NCI-H1105 treated with DMSO at 0.1 percent for 48 hours (cell line): Measurements from ENCODE around the gene ACTRT2.

Experiments used
- DNase-seq: peaks from one replicate; lab custom pipeline; 2025; lab: John Stamatoyannopoulos, UW

The ACTRT2 gene

DNA sequence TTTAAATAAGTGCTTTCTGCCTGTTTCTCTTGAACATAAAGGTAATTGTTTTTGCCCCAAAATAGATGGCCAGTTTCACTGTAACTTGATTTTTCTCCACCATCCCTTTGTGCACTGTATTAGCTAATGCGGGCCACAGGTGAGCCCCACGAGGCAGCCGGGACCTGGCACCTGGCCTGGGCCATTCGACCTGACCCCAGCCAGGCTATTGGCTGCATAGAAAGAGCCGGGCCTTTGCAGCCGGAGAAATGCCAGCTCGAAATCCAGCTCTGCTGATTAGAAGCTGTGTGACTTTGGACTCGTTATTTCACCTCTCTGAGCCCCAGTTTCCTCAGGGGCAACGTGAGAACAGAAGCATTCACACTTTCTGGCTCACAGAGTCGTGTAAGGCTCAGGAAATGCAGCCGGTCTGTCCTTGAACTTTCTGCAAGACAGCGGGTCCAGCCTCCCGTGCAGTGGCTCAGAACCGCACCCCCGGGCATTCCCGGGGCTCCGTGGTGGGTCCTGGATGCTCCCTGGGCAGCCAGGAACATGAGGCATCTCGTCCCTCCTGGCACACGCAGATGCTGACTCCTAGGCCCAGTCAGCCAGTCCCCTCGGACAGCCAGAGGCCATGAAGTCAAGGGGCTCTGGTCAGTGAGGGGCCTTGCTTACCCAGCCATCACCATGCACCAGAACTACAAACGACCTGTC is 37.4 kb upstream of the ACTRT2 start:
- DNase-seq, result no peak

DNA sequence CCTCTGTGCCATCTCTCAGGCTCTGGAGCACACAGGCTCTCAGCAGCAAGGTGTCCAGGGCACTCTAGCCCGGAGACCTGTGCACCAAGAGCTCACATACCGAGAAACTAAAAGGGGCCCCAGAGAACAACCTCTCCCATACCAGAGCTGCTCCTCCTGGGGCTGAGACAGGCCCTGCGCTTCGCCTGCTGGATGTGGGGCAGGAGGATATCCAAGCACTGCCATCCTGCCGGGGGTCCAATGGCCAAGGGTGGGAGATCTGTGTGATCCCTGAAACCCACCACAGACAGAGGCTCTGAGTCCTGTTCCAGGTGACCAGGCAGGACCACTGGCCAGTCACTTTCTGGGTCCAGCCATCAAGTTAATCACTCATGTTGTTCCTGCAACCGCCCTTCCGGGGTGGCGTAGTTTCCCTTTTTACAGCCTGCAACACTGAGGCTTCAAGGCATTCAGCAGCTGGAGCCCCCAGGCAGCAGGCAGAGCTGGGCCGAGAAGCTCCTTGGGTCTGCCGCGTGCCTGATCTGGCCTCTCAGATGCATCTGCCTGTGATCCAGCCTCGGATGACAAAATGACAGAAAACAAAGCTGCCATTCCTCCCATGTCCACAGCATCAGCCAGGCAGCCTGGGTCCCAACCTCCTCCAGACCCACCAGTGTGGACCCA is 36.7 kb upstream of the ACTRT2 start:
- DNase-seq, result no peak

DNA sequence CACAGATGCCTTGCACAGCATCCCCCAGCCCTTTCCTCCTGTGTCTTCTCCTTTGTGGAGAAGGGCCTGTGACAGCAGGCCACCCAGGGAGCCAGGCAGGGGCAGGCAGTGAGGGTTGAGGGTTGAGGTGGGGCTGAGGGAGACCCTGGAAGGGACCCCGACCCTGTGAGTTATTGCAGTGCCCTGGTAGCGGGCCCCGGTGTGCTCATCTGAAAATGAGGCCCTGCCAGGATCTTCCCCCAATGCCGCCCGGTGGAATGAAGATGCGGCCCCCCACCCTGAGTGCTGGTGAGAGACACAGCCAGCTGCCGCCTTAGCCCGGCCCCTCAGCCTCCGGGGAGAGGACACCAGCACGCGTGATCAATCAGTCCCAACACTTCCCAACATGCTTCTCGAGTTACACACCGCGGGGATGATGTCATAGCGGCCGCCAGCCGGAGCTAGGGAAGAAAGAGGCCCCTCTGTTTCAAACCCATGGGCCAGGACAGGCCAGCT is 36.2 kb upstream of the ACTRT2 start:
- no peak for DNase-seq

DNA sequence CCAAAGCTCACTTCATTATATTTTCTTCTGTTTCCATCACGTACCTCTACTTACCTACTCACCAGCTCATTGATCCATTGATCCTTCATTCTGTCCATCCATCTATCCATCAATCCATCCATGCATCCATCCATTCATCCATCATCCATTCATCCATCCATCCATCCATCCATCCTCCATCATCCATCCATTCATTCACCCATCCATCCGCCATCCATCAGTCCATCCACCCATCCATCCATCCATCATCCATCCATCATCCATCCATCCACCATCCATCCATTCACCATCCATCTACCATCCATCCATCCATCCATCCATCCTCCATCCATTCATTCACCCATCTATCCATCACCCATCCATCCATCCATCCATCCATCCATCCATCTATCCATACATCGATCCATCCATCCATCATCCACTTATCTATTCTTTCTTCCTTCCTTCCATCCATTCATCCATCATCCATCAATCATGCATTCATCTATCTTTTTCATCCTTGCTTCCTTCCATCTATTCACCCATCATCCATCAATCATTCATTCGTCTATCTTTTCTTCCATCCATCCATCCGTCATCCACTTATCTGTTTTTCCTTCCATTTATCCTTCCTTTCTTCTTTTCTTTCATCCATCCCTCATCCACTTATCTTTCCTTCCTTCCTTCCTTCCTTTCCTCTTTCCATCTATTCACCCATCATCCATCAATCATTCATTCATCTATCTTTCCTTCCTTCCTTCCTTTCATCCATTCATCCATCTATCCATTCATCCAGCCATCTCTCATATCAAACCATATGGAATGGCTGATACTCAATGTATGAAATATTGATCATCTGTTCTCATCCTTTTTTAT is 35.3 kb upstream of the ACTRT2 start:
- no peak for DNase-seq

DNA sequence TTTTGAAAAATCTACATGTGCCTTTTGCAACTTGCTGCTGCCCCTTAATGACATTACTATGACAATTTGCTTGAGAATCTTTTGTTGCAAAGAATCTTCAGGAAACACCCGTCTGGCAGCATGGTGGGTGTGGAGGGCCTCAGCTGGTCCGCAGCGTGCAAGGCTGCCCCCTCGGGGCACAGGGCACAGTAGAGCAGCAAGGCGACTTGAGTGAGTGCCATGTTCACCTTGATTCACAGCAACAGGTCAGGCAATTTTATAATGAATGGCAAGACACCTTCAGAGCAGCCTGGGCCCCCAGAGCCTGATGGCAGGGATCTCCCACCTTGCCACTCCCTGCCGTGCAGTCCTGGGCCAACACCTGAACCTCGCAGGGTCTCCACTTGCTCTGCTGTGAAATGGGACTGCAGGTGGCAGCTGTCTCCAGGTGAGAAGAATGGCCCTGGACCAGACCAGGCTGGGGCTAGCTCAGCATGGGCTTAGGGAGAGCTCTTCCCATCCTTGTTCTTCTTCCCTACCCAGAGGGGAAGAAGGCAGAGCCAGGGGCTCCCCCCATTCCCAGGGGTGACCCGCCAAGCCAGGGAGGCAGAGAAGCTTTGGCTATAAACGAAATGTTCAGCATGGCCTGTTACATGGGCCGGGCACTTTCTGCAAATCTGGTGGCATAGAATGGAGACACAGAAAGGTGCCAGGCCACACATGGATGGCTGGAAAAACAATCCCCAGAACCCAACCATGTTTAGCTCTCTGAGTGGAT is 34.5 kb upstream of the ACTRT2 start:
- DNase-seq, result no peak

DNA sequence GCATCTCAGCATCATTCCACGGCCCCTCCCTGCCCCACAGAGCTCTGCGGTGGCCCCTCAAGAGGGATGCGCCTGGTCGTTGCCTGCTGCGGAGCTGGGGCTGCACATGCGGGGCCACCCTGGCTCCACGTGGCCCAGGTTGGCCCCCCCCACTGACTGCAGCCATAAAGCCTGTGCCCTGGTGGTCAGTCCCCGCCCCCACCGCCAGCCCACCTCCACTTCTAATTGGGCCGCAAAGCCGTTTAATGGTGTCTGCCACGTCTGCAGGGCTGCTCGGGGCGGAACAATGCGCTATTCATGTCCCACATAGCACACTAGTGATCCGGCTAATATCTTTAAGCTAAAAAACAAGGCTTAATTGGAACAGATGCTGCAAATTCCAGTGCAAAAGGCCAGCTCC is 33.5 kb upstream of the ACTRT2 start:
- no peak for DNase-seq

DNA sequence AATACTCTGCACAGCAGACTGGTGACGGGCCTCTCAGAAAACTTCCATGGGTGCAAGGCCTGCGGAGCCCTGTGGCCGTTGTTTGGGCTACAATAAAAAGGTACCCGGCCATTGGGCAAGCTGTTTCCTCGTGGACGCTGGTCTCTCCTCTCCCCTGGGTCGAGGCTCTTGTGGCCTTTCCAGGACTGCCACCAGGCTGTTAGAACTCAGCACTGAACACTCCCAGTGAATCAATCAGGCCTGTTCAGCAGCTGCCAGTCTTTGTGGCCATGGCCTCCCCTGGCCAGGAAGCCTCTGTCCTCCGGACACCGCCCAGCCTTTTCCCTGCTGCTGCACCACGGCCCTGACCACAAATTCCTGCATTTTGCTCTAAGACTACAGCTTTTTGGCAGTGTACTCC is 33.0 kb upstream of the ACTRT2 start:
- no peak for DNase-seq

DNA sequence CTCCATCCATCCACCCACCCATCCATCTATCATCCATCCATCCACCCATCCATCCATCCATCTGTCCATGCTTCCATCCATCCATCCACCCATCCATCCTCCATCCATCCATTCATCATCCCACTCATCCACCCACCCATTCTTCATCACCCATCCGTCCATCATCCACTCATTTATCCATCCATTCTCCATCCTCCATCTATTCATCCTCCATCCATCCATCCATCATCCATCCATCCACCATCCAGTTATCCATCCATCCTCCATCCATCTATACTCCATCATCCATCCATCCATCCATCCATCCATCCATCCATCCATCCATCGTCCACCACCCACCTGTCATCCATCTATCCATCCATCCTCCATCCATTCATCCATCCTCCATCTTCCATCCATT is 32.1 kb upstream of the ACTRT2 start:
- no peak for DNase-seq

DNA sequence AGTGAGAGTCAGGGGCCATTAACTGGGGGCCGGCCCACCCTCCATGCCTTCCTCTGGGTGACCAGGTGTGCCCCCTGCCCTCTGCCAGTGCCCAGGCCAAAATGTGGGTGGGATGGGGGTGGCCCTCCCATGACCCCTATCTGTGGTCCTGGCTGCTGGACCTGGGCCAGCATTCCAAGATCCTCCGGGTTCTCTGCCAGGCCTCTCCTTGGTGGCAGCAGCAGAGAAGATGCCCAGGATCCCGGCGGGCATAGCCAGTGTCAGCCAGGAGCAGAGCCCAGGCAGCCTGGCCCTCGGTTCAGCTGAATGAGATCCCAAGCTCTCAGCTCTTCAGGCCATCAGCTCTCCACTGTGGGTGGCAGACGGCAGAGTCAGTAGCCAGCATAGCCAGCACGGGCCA is 31.3 kb upstream of the ACTRT2 start:
- DNase-seq, result no peak

DNA sequence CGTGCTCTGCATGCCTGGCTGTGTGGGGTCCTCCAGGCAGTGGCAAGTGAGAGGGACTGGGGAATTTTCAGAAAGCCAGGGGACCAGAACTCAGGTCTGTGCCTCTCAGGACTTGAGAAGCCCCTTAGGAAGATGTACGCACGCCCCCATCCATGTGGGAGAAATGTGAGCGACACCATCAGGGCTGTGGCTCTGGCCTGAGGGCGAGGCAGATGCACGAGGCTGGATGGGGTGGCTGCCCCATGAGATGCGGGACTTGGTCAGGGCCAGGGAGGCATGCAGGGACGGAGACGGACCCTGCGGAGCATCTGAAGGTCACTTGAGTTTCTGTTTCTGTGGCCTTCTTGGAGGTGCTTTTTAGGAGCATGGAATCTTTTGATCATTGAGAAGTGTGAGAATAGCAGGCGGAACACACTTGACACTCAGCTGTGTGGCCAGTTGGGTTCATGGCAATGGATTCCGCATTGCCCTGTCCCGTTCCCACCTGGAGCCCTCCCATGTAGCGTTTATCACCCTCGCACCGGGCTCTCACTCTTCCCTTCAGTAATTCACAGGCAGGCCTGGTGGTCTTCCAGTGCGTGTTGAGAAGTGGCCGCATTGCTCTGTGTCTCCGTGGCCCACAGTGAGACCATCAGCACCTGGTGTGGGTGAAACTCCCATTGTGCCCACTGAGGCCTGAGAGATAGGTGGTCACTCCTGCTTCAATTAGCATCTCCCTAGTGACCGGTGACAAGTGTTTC is 30.7 kb upstream of the ACTRT2 start:
- DNase-seq, result no peak

DNA sequence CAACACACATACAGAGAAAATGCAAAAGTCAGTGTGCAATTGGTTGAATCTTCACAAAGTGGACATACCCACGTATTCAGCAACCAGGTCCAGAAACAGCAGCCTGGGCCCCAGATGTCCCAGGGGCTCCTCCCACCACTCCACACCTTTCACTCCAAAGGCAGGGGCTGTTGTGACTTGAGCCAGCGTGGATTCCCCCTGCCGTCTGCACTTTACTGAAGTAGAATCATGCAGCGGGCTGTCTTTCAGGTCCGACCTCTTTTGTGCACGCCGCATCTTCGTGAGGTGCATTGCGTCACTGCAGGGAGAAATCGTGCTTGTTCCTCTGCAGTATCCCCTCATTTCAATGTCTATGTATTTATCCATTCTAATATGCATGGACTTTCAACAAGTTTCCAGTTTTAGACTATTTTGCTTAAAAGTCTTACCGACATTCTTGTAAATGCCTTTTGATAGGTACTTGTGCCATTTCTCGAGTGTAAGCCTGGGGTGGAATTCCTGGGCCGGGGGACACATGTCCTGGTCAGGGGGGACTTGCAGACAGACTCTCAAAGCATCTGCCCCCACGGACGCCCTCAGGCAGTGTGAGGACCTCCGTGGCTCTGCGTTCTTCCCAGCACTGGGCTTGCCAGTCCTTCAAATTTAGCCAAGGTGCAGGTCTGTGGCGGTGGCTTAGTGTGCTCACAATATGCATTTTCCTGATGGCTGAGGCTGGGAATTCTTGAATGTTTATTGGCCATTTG is 29.3 kb upstream of the ACTRT2 start:
- no peak for DNase-seq

DNA sequence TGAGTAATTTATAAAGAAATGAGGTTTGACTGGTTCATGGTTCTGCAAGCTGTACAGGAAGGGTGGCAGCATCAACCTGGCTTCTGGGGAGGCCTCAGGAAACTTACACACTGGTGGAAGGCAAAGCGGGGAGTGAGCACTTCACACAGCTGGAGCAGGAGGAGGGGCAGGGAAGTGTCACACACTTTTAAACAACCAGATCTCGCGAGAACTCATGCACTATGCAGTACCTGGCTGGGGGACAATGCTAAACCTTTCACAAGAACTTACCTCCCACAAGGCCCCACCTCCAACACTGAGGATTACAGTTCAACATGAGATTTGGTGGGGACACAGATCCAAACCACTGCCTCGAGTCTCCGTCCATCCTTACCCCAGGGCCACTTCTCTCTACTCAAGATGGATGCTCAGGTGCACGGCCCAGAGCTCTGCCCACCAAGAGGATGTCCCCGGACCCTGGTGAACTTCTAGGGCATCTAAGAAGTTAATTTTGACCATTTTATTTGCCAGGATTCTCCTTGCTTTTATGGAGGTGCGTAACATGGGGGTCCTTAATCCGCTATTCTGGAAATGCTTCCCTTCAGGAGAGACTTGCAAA is 22.7 kb upstream of the ACTRT2 start:
- no peak for DNase-seq

DNA sequence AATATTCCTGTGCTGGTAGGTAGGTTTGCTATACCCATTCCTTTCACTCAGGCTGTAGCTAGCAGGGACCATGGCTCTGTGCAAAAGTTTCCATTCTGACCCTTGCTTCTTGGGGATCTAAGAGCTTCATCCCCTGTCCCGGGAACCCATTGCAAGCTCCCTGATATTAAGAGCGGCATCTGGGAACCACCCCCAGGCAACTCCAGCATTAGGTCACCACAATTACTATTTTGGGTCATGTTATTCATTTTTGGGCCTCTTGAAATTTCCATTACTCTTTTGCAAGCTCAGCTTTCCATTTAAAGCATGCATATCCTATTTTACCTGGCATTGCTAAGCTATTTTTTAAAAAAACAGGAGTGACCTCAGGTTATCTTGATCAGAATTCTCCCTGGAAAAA is 22.1 kb upstream of the ACTRT2 start:
- no peak for DNase-seq

DNA sequence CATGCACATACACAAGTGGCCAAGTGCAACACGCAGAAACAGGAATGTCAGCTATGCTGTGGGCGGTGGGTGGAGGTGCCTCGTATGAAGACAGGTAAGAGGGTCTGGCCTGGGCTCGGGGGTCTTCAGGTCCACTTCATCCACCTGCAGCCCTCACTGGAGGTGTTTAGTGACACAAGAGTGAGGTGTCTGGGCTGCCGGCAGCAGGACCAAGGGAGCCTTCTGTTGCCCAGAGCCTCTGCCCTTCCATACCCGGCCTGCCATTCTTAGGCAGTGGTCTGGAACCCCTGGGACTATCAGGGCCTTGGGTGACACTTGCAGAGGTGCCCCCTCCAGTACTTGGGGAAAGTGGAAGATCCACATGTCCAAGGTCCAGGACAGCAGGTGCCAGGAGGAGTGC is 21.7 kb upstream of the ACTRT2 start:
- DNase-seq, result no peak

DNA sequence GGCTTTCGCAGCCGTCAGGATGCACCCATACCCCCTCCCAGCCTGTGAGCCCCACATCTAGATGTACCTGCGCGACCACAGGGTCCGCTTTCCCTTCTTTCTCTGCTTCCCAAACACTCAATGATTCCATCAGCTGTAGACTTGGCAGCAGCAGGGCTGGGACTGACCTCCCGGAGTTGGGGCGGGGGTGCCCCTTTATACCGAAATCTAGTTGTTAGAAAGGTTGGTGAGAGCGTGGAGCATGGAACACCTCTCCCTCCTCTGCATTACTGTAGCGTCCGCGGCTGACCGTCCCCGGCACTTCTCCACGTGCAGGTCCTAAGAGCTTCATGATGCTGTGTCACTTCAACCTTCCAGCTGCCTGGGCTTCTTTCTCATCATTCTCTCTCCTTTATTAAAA is 21.1 kb upstream of the ACTRT2 start:
- no peak for DNase-seq

DNA sequence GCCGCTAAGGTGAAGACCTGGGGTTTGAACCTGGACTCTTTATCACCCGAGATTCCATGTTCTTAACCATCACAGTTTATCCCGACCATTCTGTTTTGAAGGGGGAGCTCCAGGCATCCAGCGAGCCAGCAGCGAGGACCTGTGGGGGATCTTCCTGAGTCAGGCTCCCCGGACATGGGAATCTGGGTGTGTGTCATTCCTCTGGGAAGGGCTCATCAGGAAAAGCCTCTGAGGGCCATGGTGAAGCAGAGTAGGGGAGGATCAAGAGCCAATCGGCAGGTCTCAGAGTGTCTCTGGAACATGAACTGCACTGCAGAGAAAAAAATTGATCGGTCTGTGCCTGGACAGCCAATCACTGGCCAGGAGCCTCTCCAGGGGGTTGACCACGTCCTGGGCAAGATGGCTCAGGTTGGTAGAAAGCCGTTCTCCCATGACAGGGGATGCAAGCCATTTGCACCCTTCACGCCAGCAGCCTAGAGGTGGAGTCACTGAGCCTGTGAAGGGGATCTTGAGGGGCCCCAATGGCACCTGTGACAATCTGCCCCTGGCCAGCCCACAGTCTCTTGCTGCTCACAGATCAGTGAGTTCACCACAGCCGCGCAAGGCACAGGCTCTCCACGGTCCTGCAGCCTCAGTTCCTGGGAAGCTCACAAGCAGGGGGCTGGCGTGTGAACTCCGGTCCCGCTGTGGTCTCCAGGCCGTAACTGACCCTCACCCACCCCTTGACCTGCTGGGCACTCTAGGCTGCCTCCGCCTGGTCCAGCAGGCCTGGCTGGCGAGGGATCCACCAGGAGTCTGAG is 20.4 kb upstream of the ACTRT2 start:
- DNase-seq, result no peak

DNA sequence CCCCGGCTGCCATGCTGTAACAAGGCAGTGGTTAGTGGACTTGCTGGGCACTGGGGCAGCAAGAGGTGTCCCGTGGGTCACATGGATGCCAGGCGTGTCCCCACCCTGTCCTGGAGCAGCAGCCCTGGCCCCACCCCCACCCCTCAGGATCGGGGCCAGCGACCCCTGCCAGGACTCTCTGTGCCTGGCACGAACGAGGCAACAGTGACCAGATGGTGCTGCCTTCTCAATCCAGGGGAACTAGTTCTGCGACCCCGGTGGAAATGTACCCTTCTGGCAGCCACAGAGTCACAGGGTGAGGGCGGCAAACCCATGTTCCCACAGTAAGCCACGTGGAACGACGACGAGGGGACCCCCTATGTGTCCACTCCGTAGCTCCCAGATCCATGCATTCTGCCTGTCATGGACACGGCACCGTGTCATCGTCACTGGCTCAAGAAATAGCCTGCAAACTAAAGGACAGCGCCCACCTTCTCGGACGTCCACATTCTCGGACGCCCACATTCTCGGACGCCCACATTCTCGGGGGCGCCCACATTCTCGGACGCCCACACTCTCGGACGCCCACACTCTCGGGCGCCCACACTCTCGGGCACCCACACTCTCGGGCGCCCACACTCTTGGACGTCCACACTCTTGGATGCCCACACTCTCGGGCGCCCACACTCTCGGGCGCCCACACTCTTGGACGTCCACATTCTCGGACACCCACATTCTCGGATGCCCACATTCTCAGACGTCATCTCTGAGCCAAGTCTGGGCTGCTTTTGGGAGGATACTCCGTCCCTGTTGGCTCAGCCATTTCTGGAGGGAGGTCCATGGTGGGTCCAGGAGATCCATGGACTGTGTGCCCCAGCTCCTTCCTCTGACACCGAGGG is 19.6 kb upstream of the ACTRT2 start:
- DNase-seq, result no peak

DNA sequence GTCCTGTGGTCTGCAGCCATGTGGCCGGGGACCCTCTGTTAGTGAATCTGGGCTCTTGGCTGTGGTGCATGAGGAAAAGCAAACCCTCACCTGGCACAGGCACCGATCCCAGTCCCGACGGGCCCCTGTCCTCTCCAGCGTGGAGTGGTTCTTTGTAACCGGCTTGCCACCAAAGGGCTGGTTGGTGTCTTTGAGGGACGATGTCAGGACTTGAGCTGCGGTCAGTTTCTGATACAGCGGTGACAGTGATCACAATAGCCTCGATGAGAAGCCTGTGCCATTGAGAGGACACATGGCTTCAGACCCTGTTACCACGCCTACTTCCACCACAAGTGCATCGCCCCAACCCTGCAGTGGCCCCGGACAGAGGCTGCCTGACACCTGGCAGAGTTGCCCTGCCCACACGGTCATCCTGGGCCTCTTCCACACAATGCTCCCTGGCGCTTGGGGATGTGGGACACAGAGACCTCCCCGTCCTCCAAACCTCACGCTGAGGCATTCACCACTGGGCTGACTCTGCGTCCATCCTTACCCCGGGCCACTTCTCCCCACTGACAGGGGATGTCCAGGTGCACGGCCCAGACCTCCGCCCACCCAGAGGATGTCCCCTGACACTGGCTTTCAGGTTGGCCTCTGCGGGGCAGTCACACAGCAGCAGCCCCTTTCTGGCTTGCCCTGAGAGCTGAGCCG is 18.8 kb upstream of the ACTRT2 start:
- no peak for DNase-seq
